ENCODE measurements around the gene PPRC1. TPM values are rescaled to one million over a fixed set of nuclear protein-coding genes. Genes with fewer than 3 reads are reported as not detected.
A peak's percentile ranks its signal among the peaks of the same experiment; 100 is the strongest.

Gene PPRC1
- total and polyA plus RNA-seq, 2 donors (not counting 1 experiment from before 2014, with no cell fraction given): 23.3 to 36.3 TPM

- Histone ChIP-seq H3K9ac (ENCODE audit: low read length) (peak overlapping the region; percentile 94), H3K4me3 (ENCODE audit: control extremely low read depth in 1 of 5, extremely low read depth in 1 of 5, insufficient read depth in 1 of 5, low read depth in 2 of 5, low read length in 4 of 5) (peak overlapping the region; percentile 57 to 95 (median 90)), H3K27me3 (replicated peaks in 1 of 4; ENCODE audit: control extremely low read depth in 1 of 4, control insufficient read depth in 3 of 4, insufficient read depth in 4 of 4, low read length in 3 of 4) (no peaks in the 10 kb centered on the region), H4K20me1 (ENCODE audit: control insufficient read depth, insufficient read depth, low read length, poor library complexity, severe bottlenecking) (peaks cover 18% of the 10 kb centered on the region), H3K9me3 (ENCODE audit: control extremely low read depth in 1 of 3, control insufficient read depth in 2 of 3, insufficient read depth in 1 of 3, low read length in 2 of 3) (no peaks in the 10 kb centered on the region), H3K79me2 (ENCODE audit: control insufficient read depth, insufficient read depth, low read length) (peaks cover 64% of the 10 kb centered on the region), H3K4me2 (replicated peaks; ENCODE audit: low read depth, low read length, poor library complexity, severe bottlenecking) (peak overlapping the region; percentile 93), H3K27ac (ENCODE audit: low read length in 2 of 2) (peak overlapping the region; percentile 87 to 94), H2AFZ (ENCODE audit: insufficient read depth, low read depth, low read length, poor library complexity, severe bottlenecking) (peak overlapping the region; percentile 61), H3K4me1 (ENCODE audit: control insufficient read depth in 2 of 2, insufficient read depth in 2 of 2, low read length in 2 of 2) (peaks cover 49 to 60% of the 10 kb centered on the region in 2 donors), H3K36me3 (replicated peaks in 1 of 2; ENCODE audit: control extremely low read depth in 1 of 2, control insufficient read depth in 1 of 2, extremely low read depth in 1 of 2, insufficient read depth in 2 of 2, low read length in 1 of 2) (no peaks in the 10 kb centered on the region)
- WGBS (ENCODE audit: insufficient coverage): under 1% methylated on average over 18 of the region's 22 CpGs
- Mint-ChIP-seq H3K9me3 (ENCODE audit: insufficient read depth) (no peaks in the 10 kb centered on the region), H3K4me3 (peak overlapping the region; percentile 93), H3K27ac (peak overlapping the region; percentile 91), H3K4me1 (peaks cover 62% of the 10 kb centered on the region), H3K27me3 (no peaks in the 10 kb centered on the region)
- ChIA-PET CTCF (interaction anchor here (0.7 to 1.7 kb wide), 6 partner anchors 12 to 338 kb away, joined by 3 to 14 read pairs (median 4); partner anchors contain the start of genes ARMH3 and PPRC1), POLR2A (interaction anchor here (0.6 to 1.2 kb wide), 8 partner anchors 32 to 826 kb away, joined by 3 to 15 read pairs (median 4); partner anchors contain the start of gene NOLC1)
- peak; percentile 18 for ATAC-seq (ENCODE audit: low read depth)
- peak; percentile 74 for DNase-seq
- intact Hi-C loops (cut with micrococcal nuclease): loop anchor here (1.0 to 5.0 kb wide), 6 partner anchors 13 to 525 kb away; partner anchors contain the start of genes HPS6, KCNIP2, NOLC1 and OGA
- TF ChIP-seq EZH2 (IDR thresholded peaks at IDR 0.05; ENCODE audit: borderline replicate concordance, insufficient read depth, low read depth, low read length, poor library complexity, severe bottlenecking) (no peak), CTCF (IDR thresholded peaks at IDR 0.05) (no peak)
Measured at GRCh38 chr10:102119417-102120141, 13.3 kb upstream of the PPRC1 start.
